ENCODE measurements around the gene NLGN2.
"Not testable (repeated sequence)": the region's sequence is repeated elsewhere in the genome, so short reads cannot be mapped to it uniquely, and the experiment has no call there.

NLGN2 gene

DNA sequence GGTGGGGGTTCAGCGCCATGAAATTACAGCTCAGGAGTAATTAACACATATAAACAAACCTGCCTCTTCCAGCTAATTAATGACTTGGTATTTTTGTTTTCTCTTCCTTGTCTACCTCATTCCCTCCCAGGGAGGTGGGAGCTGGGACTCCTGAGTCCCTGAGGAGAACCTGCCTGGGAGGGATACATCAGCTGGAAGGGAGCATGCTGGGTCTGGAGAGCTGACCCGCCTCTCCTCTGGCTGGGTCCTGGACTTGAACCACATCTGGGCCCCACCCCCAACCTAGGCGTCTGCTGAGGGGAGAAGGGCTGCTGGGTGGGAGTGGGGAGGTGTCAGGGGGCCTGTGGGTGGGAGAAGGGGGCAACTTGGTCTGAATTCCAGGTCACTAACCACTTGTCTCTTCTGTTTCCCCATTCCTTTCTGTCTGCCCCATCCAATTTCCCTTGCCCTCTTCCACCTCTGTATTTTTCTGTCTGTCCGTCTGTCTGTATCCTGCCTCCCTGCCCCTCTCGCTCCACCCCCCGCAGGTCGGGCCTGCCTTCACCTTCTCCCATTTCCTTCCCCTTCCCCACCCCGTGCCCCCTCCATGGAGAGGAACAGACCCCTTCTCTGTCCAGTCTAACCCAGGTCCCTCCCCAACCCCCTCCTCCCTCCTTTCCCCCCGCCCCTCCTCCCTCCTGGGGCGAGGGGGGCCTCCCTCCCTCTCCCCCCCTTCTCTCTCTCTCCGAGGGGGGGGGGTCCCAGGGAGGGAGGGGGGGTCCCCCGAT lies at the start of gene NLGN2:
TSS of gene NLGN2 (plus strand) at position 361 of the 767 bp plus-strand sequence. CDS start 411 bp downstream, outside the sequence.
- TF ChIP-seq, protein P1, sequence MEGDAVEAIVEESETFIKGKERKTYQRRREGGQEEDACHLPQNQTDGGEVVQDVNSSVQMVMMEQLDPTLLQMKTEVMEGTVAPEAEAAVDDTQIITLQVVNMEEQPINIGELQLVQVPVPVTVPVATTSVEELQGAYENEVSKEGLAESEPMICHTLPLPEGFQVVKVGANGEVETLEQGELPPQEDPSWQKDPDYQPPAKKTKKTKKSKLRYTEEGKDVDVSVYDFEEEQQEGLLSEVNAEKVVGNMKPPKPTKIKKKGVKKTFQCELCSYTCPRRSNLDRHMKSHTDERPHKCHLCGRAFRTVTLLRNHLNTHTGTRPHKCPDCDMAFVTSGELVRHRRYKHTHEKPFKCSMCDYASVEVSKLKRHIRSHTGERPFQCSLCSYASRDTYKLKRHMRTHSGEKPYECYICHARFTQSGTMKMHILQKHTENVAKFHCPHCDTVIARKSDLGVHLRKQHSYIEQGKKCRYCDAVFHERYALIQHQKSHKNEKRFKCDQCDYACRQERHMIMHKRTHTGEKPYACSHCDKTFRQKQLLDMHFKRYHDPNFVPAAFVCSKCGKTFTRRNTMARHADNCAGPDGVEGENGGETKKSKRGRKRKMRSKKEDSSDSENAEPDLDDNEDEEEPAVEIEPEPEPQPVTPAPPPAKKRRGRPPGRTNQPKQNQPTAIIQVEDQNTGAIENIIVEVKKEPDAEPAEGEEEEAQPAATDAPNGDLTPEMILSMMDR (IDR thresholded peaks at IDR 0.05; ENCODE audit: insufficient read depth, low read depth, low read length, missing control alignments) = no peak
- no peak for DNase-seq (ENCODE audit: low read depth)
- no peak within 1 kb of the TSS for H3K4me3 ChIP-seq (ENCODE audit: low read depth, low read length)

- DNase-seq (ENCODE audit: low read depth) = no peak
- no peak overlapping the region for H3K4me3 ChIP-seq (ENCODE audit: low read depth, low read length)
- TF ChIP-seq, protein P1 (IDR thresholded peaks at IDR 0.05; ENCODE audit: insufficient read depth, low read depth, low read length, missing control alignments) = no peak
Observed at GRCh38 chr17:7361906-7362305, 45.7 kb upstream of the NLGN2 start.

DNA sequence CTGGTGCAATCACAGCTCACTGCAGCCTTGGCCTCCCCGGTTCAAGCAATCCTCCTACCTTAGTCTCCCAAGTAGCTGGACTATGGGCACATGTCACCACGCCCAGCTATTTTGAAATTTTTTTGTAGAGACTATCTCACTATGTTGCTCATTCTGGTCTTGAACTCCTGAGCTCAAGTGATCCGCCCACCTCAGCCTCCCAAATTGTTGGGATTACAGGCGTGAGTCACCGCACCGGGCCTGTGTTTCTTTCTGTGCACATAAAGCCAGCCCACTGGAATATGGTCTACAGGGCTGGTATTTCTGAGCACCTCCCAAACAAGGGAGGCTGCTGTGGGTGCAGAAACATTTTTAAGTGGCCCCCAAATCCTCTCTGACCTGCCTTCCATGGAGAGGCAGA lies 44.3 kb upstream of the NLGN2 start:
- TF ChIP-seq, protein P1 (IDR thresholded peaks at IDR 0.05; ENCODE audit: insufficient read depth, low read depth, low read length, missing control alignments) = no peak
- DNase-seq (ENCODE audit: low read depth) = no peak
- H3K4me3 ChIP-seq (ENCODE audit: low read depth, low read length) = no peak overlapping the region

GRCh38 chr17:7365963-7366362 lies 41.7 kb upstream of the NLGN2 start:
- not testable (repeated sequence) for DNase-seq (ENCODE audit: low read depth); H3K4me3 ChIP-seq (ENCODE audit: low read depth, low read length)

DNA sequence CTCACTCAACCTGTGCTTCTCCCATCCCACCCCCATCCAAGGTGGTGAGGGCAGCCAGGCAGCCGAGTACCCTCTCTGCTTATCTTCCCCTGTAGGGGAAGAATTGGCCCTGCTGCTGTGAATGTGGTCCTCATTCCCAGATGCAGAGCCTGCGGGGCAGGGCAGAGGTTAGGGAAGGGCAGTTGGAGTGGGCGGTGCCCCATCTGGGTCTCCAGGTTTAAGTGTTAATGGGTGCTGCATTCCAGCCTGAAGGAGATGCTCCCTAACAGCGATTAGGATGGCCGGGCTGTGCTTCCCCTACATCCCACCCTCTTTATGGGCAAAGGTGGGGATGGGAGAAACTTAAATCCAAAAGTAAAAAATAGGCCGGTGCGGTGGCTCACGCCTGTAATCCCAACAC lies 40.6 kb upstream of the NLGN2 start:
- TF ChIP-seq, protein P1 (IDR thresholded peaks at IDR 0.05; ENCODE audit: insufficient read depth, low read depth, low read length, missing control alignments) = no peak
- no peak for DNase-seq (ENCODE audit: low read depth)
- H3K4me3 ChIP-seq (ENCODE audit: low read depth, low read length) = no peak overlapping the region

- no peak for DNase-seq (ENCODE audit: low read depth)
- no peak overlapping the region for H3K4me3 ChIP-seq (ENCODE audit: low read depth, low read length)
- TF ChIP-seq, protein P1 (IDR thresholded peaks at IDR 0.05; ENCODE audit: insufficient read depth, low read depth, low read length, missing control alignments) = no peak
Observed at GRCh38 chr17:7367918-7368598, 39.6 kb upstream of the NLGN2 start.

DNA sequence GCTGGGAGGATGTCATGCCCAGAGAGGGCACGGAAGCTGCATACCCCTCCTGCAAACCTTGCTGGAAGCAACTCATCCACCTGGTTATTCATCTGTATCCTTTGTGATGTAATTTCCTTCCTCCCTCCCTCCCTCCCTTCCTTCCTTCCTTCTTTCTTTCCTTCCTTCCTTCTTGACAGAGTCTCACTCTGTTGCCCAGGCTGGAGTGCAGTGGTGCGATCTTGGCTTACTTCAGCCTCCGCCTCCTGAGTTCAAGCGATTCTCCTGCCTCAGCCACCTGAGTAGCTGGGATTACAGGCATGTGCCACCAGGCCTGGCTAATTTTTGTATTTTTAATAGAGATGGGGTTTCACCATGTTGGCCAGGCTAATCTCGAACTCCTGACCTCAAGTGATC lies 39.0 kb upstream of the NLGN2 start:
- DNase-seq (ENCODE audit: low read depth); H3K4me3 ChIP-seq (ENCODE audit: low read depth, low read length): not testable (repeated sequence)

GRCh38 chr17:7369825-7370224 lies 37.8 kb upstream of the NLGN2 start:
- TF ChIP-seq, protein P1 (IDR thresholded peaks at IDR 0.05; ENCODE audit: insufficient read depth, low read depth, low read length, missing control alignments) = no peak
- no peak overlapping the region for H3K4me3 ChIP-seq (ENCODE audit: low read depth, low read length)
- no peak for DNase-seq (ENCODE audit: low read depth)
